ENCODE data around the gene TAF11L3. TPM values are rescaled to one million over a fixed set of nuclear protein-coding genes. Genes with fewer than 3 reads are reported as not detected.

Gene TAF11L3
- total RNA-seq (2022; extraction: Qiagen RNA extraction; ENCODE audit: low read depth): not detected in 5 replicates

GRCh38 chr5:17518067-17518466 is at the start of gene TAF11L3:
Gene TAF11L3 (plus strand): TSS chr5:17518367.

GRCh38 chr5:17497931-17498330 is 20.2 kb upstream of the TAF11L3 start, which contains the start of gene TAF11L2:
Gene TAF11L2 (plus strand): TSS chr5:17498231.

GRCh38 chr5:17521501-17521900 is 3.3 kb downstream of the TAF11L3 start, which contains the start of gene TAF11L4:
Gene TAF11L4 (plus strand): TSS chr5:17521801.

GRCh38 chr5:17524935-17525334 is 6.8 kb downstream of the TAF11L3 start, which contains the start of gene TAF11L5:
Gene TAF11L5 (plus strand): TSS chr5:17525235.

GRCh38 chr5:17528369-17528768 is 10.2 kb downstream of the TAF11L3 start, which contains the start of gene TAF11L6:
Gene TAF11L6 (plus strand): TSS chr5:17528669.

Other genes with a start within 250 kb of the TAF11L3 start
- gene TAF11L2, start 20.1 kb upstream of the TAF11L3 start, total RNA-seq (2022; extraction: Qiagen RNA extraction; ENCODE audit: low read depth): not detected in 5 replicates
- gene TAF11L4, start 3.4 kb downstream of the TAF11L3 start, total RNA-seq (2022; extraction: Qiagen RNA extraction; ENCODE audit: low read depth): not detected in 5 replicates
- not detected in 5 replicates for gene TAF11L5, start 6.9 kb downstream of the TAF11L3 start, total RNA-seq (2022; extraction: Qiagen RNA extraction; ENCODE audit: low read depth)
- not detected in 5 replicates for gene TAF11L6, start 10.3 kb downstream of the TAF11L3 start, total RNA-seq (2022; extraction: Qiagen RNA extraction; ENCODE audit: low read depth)
- gene TAF11L7, start 67.4 kb downstream of the TAF11L3 start, total RNA-seq (2022; extraction: Qiagen RNA extraction; ENCODE audit: low read depth): not detected in 5 replicates
- gene TAF11L8, start 72.6 kb downstream of the TAF11L3 start, total RNA-seq (2022; extraction: Qiagen RNA extraction; ENCODE audit: low read depth): not detected in 5 replicates
- gene TAF11L9, start 76.0 kb downstream of the TAF11L3 start, total RNA-seq (2022; extraction: Qiagen RNA extraction; ENCODE audit: low read depth): not detected in 5 replicates
- not detected in 5 replicates for gene TAF11L10, start 79.5 kb downstream of the TAF11L3 start, total RNA-seq (2022; extraction: Qiagen RNA extraction; ENCODE audit: low read depth)
- gene TAF11L11, start 85.8 kb downstream of the TAF11L3 start, total RNA-seq (2022; extraction: Qiagen RNA extraction; ENCODE audit: low read depth): 0.10 to 0.31 TPM (median 0.21 TPM) in 5 replicates
- 0.14 TPM in 1 of 5 replicates, not detected in the others for gene TAF11L12, start 92.0 kb downstream of the TAF11L3 start, total RNA-seq (2022; extraction: Qiagen RNA extraction; ENCODE audit: low read depth)
- not detected in 5 replicates for gene TAF11L13, start 113.7 kb downstream of the TAF11L3 start, total RNA-seq (2022; extraction: Qiagen RNA extraction; ENCODE audit: low read depth)
- gene TAF11L14, start 116.1 kb downstream of the TAF11L3 start, total RNA-seq (2022; extraction: Qiagen RNA extraction; ENCODE audit: low read depth): not detected in 5 replicates

All from A549 treated with GW870086 at 1 μM for 4 hours (cell line).